ENCODE measurements around the gene CHST15. TPM values are rescaled to one million over a fixed set of nuclear protein-coding genes. Genes with fewer than 3 reads are reported as not detected.
A peak's percentile ranks its signal among the peaks of the same experiment; 100 is the strongest.

CHST15 gene
- total and polyA plus RNA-seq, 4 donors: 5.4 to 45.3 (median 36.7) TPM

DNA sequence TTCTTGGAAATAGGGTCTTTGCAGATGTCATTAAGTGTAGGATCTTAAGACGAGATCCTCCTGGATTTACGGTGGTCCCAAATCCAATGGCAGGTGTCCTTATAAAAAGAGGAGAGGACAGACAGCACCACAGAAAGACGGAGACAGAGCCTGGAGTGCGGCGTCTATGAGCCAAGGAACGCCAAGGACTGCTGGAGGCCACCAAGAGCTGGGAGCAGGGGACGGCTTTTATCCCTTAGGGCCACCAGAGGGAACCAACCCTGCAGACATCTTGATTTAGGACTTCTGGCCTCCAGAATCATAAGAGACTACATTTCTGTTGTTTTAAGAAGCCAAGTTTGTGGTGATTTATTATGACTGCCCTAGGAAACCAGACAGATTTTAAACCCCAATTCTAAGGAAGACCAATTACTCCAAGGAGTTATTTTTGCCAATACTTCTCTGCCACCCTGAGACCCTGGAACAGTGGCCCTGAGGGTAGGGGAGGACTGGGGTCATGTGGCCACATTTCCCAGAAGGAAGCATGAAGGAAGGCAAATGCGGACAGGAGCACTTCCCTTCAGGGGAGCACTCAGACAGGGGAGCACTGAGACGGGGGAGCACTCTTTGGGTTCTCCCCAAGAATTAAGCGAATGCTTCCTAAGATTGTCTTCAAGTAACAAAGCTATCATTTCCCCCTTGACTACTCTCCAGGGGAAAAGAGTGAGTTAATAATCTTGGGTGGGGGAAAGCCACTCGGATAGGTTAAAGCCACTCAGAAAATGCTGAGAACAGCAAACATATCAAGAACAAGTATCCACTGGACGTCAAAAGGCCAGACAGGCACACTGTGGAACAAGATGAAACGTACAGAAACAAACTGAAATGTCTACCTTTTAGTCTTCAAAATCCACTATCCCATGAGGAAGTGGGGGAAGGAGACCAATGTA lies 67.5 kb downstream of the CHST15 start:
- H3K9me3 ChIP-seq (ENCODE audit: control insufficient read depth in 4 of 4, insufficient read depth in 3 of 4, low read length in 3 of 4): no peaks in the 10 kb centered on the region
- H3K36me3 ChIP-seq (ENCODE audit: control insufficient read depth in 4 of 4, insufficient read depth in 4 of 4, low read length in 4 of 4): peaks cover 0 to 4% (median 0%) of the 10 kb centered on the region in 4 donors
- no peak overlapping the region for H3K4me3 ChIP-seq
- H3K27ac ChIP-seq (ENCODE audit: low read depth in 1 of 2, low read length in 1 of 2): no peak overlapping the region
- ATAC-seq (ENCODE audit: insufficient read depth, low FRiP score) (no peak), DNase-seq (peak; percentile 60 to 80 (median 73))
- no peak overlapping the region for H3K9ac ChIP-seq (ENCODE audit: insufficient read depth in 1 of 2, low read length in 2 of 2)
- TF ChIP-seq, protein P1, sequence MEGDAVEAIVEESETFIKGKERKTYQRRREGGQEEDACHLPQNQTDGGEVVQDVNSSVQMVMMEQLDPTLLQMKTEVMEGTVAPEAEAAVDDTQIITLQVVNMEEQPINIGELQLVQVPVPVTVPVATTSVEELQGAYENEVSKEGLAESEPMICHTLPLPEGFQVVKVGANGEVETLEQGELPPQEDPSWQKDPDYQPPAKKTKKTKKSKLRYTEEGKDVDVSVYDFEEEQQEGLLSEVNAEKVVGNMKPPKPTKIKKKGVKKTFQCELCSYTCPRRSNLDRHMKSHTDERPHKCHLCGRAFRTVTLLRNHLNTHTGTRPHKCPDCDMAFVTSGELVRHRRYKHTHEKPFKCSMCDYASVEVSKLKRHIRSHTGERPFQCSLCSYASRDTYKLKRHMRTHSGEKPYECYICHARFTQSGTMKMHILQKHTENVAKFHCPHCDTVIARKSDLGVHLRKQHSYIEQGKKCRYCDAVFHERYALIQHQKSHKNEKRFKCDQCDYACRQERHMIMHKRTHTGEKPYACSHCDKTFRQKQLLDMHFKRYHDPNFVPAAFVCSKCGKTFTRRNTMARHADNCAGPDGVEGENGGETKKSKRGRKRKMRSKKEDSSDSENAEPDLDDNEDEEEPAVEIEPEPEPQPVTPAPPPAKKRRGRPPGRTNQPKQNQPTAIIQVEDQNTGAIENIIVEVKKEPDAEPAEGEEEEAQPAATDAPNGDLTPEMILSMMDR (IDR thresholded peaks at IDR 0.05; ENCODE audit: control extremely low read depth, extremely low read depth): no peak
- H3K4me1 ChIP-seq (ENCODE audit: control insufficient read depth in 5 of 5, insufficient read depth in 5 of 5, low read length in 5 of 5): peaks cover 0 to 63% (median 15%) of the 10 kb centered on the region in 5 donors
- 70 to 72% methylated on average over 13 of the region's 13 CpGs for WGBS, 2 donors
- peaks cover 0 to 8% (median 3%) of the 10 kb centered on the region in 3 donors for H3K27me3 ChIP-seq (ENCODE audit: control insufficient read depth in 3 of 3, insufficient read depth in 3 of 3, low read length in 2 of 3)

DNA sequence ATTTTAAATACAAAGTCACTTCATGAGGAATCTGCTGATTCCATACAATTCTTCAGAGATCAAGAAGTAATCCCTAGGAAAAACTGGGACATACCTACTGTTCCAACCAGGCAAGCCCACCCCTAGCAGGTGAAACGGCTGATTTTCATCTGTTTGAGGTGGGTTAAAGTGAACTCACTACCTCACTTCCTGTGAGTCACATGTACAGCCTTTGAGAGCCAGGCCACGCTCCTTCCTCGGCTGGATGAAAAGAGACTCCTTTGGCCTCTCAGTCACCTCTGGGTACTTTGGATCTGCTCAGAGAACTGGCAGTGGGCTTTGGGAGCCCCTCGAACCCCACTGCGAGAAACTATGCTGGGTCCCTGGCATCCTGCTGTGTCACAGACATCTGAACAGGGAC lies 68.2 kb downstream of the CHST15 start:
- WGBS, 2 donors: 48 to 67% methylated on average over 5 of the region's 5 CpGs
- Histone ChIP-seq H3K27ac (ENCODE audit: low read depth in 1 of 2, low read length in 1 of 2) (no peak overlapping the region), H3K9me3 (ENCODE audit: control insufficient read depth in 4 of 4, insufficient read depth in 3 of 4, low read length in 3 of 4) (no peaks in the 10 kb centered on the region), H3K4me3 (no peak overlapping the region), H3K9ac (ENCODE audit: insufficient read depth in 1 of 2, low read length in 2 of 2) (no peak overlapping the region), H3K4me1 (ENCODE audit: control insufficient read depth in 5 of 5, insufficient read depth in 5 of 5, low read length in 5 of 5) (peaks cover 0 to 62% (median 12%) of the 10 kb centered on the region in 5 donors), H3K27me3 (ENCODE audit: control insufficient read depth in 3 of 3, insufficient read depth in 3 of 3, low read length in 2 of 3) (peaks cover 0 to 11% (median 3%) of the 10 kb centered on the region in 3 donors), H3K36me3 (ENCODE audit: control insufficient read depth in 4 of 4, insufficient read depth in 4 of 4, low read length in 4 of 4) (peaks cover 0 to 8% (median 0%) of the 10 kb centered on the region in 4 donors)
- DNase-seq (no peak), ATAC-seq (ENCODE audit: insufficient read depth, low FRiP score) (no peak)
- TF ChIP-seq, protein P1 (IDR thresholded peaks at IDR 0.05; ENCODE audit: control extremely low read depth, extremely low read depth): no peak

DNA sequence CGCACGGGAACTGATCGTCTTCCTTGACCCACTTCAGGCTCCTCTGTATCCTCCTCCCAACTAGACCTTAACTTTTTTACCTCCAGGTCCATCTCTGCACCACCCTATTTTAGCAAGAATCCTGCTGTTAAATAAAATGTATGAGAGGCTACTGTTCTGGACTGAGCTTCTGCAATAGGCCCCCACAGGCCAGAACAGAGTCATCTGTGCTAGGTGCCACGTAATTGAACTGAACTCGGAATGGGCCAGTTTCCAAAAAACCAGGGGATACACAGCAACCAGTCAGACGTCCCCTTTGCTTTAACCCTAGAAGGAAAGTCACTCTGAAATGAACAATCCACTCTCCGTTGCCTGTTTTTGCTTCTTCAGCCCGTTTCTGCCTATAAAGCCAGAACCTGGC lies 71.3 kb downstream of the CHST15 start:
- TF ChIP-seq, protein P1 (IDR thresholded peaks at IDR 0.05; ENCODE audit: control extremely low read depth, extremely low read depth): no peak
- H3K9ac ChIP-seq (ENCODE audit: insufficient read depth in 1 of 2, low read length in 2 of 2): no peak overlapping the region
- WGBS, 2 donors: 88 to 91% methylated on average over 8 of the region's 8 CpGs
- H3K9me3 ChIP-seq (ENCODE audit: control insufficient read depth in 4 of 4, insufficient read depth in 3 of 4, low read length in 3 of 4): no peaks in the 10 kb centered on the region
- ATAC-seq (ENCODE audit: insufficient read depth, low FRiP score) (no peak), DNase-seq (peak in 1 of 3 donors; percentile 57)
- peaks cover 0 to 25% (median 0%) of the 10 kb centered on the region in 4 donors for H3K36me3 ChIP-seq (ENCODE audit: control insufficient read depth in 4 of 4, insufficient read depth in 4 of 4, low read length in 4 of 4)
- H3K27me3 ChIP-seq (ENCODE audit: control insufficient read depth in 3 of 3, insufficient read depth in 3 of 3, low read length in 2 of 3): peaks cover 0 to 11% (median 3%) of the 10 kb centered on the region in 3 donors
- H3K4me3 ChIP-seq: no peak overlapping the region
- H3K27ac ChIP-seq (ENCODE audit: low read depth in 1 of 2, low read length in 1 of 2): no peak overlapping the region
- peaks cover 0 to 40% (median 9%) of the 10 kb centered on the region in 5 donors for H3K4me1 ChIP-seq (ENCODE audit: control insufficient read depth in 5 of 5, insufficient read depth in 5 of 5, low read length in 5 of 5)
